Non-pigmented ciliary epithelial cell (primary cell): ENCODE data around the gene SUDS3.
A peak's percentile ranks its signal among the peaks of the same experiment; 100 is the strongest.
"Not testable (repeated sequence)": the region's sequence is repeated elsewhere in the genome, so short reads cannot be mapped to it uniquely, and the experiment has no call there.

Experiments
- DNase-seq: peaks from one replicate; pipeline ENCODE4 v3.0.0-alpha.2; 2010; ENCODE audit warnings: low read depth

The SUDS3 gene

GRCh38 chr12:118397708-118398440 is 21.5 kb downstream of the SUDS3 start:
- no peak for DNase-seq

DNA sequence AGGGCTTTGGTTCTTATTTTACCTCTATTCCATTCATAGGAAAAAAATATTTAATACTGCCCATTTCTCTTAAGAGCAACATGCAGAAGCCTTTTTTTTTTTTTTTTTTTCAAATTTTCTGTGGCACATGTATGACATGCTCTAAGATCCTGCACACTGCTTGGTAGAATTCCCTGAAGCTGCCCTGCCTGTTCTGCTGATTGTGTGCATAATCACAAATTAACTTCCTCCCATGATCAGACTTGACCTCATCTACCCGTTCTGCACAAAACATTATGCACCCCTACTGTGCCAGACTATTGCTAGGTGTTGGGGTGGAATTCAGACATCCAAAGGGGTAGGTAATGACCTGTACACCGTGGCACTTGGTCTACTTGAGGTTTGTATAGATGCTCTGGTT is 22.2 kb downstream of the SUDS3 start:
- no peak for DNase-seq

GRCh38 chr12:118398940-118399339 is 22.6 kb downstream of the SUDS3 start:
- no peak for DNase-seq

DNA sequence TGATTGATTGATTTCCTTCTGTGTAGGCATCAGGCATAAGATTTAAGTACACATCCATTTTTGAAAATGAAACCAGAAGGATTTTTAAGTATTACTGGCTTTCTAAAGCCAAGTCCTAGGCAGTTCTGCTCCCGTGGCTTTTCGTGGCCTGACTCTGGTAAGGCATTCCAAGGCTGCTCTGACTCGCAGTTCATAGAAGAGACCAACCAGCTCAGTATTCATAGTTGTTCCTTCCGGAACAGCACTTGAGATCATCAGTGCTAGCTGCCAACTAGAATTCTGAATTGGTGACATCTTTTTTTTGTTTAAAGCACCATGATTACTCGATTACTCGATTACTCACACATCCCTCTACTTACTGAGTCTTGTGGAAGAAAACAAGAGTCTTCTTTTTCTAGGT is 25.9 kb downstream of the SUDS3 start:
- DNase-seq, result peak; percentile 80

DNA sequence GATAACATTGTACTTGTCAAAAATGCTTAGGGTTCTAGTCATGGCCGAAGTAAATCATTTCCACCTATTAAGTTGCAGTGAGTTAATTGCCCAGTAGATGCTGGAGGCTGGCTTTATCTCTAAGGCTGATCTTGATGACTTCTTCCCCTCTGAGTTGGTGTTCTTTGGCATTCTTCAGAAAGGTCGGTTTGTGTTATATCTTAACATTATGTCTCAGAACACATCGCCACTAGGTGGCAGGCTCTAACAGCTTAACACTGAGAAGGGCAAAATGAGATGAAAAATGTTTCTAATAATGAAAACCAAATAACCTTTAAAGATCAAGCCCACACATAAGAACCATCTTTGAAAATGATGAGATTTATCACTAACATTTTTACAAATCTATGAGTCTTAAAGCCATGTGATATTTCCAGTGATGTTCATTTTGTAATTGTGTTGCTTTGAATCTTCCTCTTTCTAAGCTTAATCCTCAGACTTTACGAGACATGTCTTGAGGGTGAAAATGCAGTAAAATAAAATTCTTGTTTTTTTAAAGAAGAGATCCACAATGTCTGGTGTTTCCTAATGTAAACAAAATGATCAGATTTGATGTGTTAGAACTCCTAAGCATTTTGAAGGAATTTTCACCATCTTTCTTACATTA is 28.6 kb downstream of the SUDS3 start:
- DNase-seq, result peak; percentile 34

DNA sequence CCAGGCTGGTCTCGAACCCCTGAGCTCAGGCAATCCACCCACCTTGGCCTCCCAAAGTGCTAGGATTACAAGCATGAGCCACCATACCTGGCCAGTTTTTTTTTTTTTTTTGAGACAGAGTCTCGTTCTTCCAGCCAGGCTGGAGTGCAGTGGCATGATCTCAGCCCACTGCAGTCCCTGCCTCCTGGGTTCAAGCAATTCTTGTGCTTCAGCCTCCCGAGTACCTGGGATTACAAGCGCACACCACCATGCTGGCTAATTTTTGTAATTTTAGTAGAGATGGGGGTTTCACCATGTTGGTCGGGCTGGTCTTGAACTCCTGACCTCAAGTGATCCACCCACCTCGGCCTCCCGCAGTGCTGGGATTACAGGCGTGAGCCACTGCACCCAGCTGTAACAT is 31.9 kb downstream of the SUDS3 start:
- not testable (repeated sequence) for DNase-seq

DNA sequence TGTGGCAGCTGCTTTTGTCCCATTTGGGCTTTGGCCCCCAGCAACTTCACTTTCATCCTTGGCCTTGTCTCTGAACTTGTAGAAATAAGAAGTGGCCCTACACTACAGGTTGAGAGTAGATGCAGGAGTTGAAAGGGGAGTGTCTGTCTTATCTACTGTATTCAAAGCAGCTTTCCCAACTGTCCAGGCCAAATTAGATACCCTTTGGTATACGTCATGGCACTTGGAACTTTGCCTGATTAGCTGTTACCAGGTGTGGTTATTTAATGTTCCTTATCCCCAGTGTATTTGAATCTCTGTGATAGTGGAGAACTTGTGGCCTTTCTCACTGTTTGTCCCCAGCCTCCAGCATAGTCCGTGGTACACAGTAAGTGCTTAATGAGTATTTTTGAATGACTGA is 33.5 kb downstream of the SUDS3 start:
- DNase-seq, result no peak

- no peak for DNase-seq
These were observed 41.6 kb downstream of the SUDS3 start for GRCh38 chr12:118417942-118418341.

- DNase-seq, result no peak
These were observed 42.2 kb downstream of the SUDS3 start for GRCh38 chr12:118418385-118419057.

DNA sequence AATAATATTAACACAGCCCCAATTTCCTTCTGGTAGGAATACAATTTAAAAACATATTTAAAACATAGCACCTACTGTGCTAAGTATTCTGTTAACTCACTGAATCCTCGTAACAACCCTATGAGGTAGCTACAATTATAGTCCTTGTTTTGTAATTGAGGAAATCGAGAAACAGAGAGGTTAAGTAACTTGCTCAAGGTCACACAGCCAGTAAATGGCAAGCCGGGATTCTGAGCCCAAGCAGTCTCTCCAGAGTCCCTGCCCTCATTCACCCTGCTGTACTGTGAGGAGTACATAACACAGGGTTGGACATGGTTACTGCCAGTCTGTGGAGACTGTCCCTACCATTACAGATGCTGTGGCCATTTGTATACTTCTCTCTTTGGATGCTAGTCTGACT is 44.3 kb downstream of the SUDS3 start:
- no peak for DNase-seq

DNA sequence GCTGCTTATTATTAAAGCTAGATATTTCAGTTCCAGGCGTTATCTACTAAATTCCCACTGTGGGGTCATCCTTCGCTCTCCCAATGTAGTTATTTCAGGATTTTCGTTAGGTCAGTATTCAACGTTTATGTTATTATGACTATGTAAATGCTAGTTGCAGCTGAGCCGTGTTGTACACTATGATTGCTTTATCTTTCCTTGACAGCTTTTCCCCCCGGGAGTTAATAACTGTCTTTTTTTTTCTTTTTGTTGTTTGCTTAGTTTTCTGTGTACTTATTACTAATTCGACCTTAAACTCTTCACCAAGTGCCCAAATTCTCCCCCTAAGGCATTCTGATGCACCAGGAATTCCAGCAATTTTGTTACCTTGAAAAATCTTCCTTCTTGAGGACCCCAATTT is 48.5 kb downstream of the SUDS3 start:
- no peak for DNase-seq

DNA sequence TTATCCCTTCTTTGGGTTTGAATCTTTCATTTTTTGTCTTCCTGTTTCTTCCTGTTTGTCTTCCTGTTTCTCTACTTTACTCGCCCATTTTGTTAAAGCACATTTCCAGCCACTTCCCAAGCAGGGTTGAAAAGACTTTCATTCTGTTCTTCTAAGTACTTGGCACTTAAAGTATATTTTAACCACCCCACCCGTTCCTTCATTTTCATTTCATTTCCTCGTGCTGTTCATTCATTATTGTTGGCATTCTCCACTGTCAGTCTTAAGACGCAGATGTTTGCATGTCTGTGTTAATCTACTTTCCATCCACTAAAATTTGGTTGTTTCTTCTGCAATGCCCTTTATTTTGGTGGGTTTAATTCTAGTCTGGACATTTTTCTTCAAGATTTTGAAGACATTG is 49.0 kb downstream of the SUDS3 start:
- no peak for DNase-seq

- DNase-seq, result no peak
These were observed 51.5 kb downstream of the SUDS3 start for GRCh38 chr12:118427819-118428218.

DNA sequence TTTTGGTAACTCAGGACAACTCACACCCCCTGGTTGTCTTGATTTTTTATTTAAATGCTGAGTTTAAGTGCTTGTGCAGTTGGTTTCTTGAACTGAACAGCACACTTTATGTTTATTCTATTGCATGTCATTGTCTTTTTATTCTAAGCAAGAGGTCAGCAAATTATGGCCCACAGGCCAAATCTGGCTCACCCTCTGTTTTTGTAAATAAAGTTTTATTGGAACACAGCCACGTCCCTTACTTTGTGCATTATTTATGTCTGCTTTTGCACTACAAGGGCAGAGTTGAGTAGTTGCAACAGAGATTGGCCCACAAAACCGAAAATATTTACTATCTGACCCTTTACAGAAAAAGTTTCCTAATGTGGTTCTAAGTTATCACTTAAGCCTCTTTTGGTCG is 52.3 kb downstream of the SUDS3 start:
- no peak for DNase-seq

DNA sequence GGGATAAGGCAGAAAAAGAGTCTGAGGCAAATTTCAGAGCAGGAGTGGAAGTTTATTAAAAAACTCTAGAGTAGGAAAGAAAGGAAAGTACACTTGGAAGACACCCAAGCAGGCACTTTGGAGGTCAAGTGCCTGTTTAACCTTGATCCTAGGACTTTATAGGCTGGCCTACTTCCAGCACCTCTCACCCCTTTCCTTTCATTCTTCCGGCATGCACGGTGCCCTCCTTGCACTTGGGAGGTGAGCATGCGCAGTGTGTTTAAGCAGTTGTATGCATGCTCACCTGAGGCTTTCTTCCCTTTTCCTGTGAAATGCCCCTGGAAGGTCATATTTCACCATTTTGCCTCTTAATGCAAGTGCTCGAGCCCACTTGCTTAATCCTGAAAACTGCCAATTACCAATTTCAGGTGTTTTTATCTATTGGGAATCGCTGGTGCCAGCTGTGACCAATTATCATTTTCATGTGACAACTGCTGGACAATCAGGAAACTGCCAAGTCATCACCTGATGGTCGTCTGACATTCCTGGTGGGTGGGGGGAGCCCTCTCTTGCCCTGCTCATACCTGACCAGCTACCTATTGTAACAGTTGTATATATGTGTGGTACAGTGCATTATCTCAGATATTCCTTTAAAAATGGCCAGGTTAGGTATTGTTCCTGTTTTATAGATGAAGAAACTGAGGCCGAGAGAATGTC is 53.5 kb downstream of the SUDS3 start:
- DNase-seq, result no peak

DNA sequence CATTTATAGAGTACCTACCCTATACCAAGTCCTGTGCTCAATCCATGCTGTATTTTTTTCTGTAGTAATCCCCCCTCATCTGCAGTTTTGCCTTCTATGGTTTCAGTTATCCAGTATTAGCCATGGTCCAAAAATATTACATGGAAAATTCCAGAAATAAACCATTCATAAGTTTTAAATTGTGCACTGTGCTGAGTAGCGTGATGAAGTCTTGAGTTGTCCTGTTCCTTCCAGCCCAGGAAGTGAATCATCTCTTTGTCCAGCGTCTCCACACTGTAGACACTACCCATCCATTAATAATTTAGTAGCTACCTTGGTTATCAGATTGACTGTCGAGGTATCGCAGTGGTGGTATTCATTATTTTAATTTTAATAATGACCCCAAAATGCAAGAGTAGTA is 54.2 kb downstream of the SUDS3 start:
- no peak for DNase-seq

DNA sequence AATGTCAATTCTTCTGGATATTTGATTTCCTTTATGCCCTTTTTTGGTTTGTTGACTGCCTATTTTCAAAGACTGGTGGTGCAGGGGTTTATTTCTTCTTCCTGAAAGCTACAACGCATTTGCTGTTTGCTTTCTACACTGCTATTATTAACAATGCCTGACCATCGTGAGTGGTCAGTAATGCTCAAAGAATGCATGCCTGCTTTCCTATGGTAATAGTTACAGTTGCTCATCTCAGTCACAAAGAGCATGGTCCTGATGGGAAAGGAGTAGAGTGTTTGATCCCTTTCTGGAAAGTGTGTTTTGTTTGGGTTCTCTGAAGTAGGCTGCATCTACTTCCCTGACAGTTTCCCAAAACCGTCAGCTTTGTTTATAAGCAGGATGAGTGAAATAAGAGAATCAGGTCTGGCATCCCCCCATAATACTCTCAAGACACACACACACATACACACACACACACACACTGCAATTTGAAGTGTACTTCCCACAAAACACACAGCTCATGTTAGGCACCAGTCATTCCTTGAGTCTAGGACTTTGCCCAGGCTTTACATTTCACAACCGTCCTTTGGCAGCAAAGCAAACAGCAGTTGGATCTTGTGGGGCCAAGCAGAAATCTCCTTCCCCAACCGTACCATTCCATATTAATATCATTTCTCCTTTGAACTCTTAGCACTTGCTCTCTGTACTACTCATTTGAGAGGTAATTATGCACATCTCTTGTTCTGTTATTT is 56.6 kb downstream of the SUDS3 start:
- no peak for DNase-seq

- no peak for DNase-seq
These were observed 59.8 kb downstream of the SUDS3 start for GRCh38 chr12:118436002-118436730.

GRCh38 chr12:118436986-118437385 is 60.6 kb downstream of the SUDS3 start:
- DNase-seq, result no peak

- no peak for DNase-seq
These were observed 62.7 kb downstream of the SUDS3 start for GRCh38 chr12:118439068-118439467.

DNA sequence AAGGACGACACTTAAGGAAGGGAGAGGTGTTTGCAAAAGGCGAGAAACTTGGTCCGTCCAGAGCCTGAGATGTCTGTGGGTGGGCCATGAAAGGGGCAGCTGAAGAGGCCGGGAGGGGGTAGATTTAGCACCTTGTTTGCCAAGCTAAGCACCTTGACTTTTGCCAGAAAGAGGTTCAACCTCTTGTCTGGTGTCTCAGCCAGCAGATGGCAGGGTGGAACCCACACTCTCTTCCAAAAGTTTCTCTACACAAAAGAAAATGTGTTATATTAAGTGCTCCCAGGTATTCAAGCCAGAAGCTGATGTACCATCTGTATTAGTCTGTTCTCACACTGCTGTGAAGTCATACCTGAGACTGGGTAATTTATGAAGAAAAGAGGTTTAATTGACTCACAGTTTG is 69.9 kb downstream of the SUDS3 start:
- DNase-seq, result no peak
